GM23338 (cell line): ENCODE results near the gene PID1.

ENCODE experiments used
- CREB1 ChIP-seq: fragments of 250-450 bp; sonication (Bioruptor Pico); IDR thresholded peaks from 2 replicates; pipeline ENCODE4 v1.5.0; 2020; ENCODE audit warnings: low read depth, mild to moderate bottlenecking, moderate library complexity
- CTCF ChIP-seq, 2 experiments: fragments of 200-600 bp in 1 of 2; sonication (generic) in 1 of 2; conservative IDR thresholded peaks; 2 replicates each; pipeline versions ENCODE4 v1.5.1 to v1.6.1; 2016 to 2017; ENCODE audit warnings: antibody characterized with exemption in 2 of 2, low read depth in 2 of 2, mild to moderate bottlenecking in 2 of 2, moderate library complexity in 1 of 2
- EZH2 ChIP-seq: fragments of 200-600 bp; sonication (generic); IDR thresholded peaks from one replicate; pipeline ENCODE4 v1.8.0; 2017; ENCODE audit warnings: antibody characterized with exemption, mild to moderate bottlenecking, low read depth; ENCODE audit not compliant: unreplicated experiment
- POLR2AphosphoS5 ChIP-seq: IDR thresholded peaks from 2 replicates; pipeline ENCODE4 v1.6.1; 2016; ENCODE audit warnings: antibody characterized with exemption, low read depth
- REST ChIP-seq: IDR thresholded peaks from one replicate; pipeline ENCODE4 v1.6.1; 2018; ENCODE audit warnings: antibody characterized with exemption; ENCODE audit not compliant: unreplicated experiment
- STAT1 ChIP-seq: IDR thresholded peaks from one replicate; pipeline ENCODE4 v1.6.1; 2016; ENCODE audit warnings: antibody characterized with exemption; ENCODE audit not compliant: unreplicated experiment
- ZNF462 ChIP-seq: fragments of 250-450 bp; sonication (Bioruptor Pico); IDR thresholded peaks from 2 replicates; pipeline ENCODE4 v1.5.0; 2020; ENCODE audit warnings: mild to moderate bottlenecking, moderate library complexity

- TF ChIP-seq CTCF (conservative IDR thresholded peaks at IDR 0.05; ENCODE audit: low read depth in 2 of 2) (no peak), EZH2 (no peak), POLR2AphosphoS5 (no peak), ZNF462 (no peak), CREB1 (CRISPR knock-in tag) (no peak), STAT1 (no peak), REST (no peak)
Observed at GRCh38 chr2:229083606-229084340, 187.3 kb downstream of the PID1 start.
